GM21825 (cell line): ENCODE measurements around the gene ZNF763.
A peak's percentile ranks its signal among the peaks of the same experiment; 100 is the strongest.
"Not testable (repeated sequence)": the region's sequence is repeated elsewhere in the genome, so short reads cannot be mapped to it uniquely, and the experiment has no call there.

ENCODE experiments used
- ATAC-seq: cut with Tn5 transposase; IDR thresholded peaks from one replicate; pipeline ENCODE4 v1.9.1; 2021; ENCODE audit warnings: mild to moderate bottlenecking, moderate library complexity; ENCODE audit not compliant: unreplicated experiment

The ZNF763 gene

DNA sequence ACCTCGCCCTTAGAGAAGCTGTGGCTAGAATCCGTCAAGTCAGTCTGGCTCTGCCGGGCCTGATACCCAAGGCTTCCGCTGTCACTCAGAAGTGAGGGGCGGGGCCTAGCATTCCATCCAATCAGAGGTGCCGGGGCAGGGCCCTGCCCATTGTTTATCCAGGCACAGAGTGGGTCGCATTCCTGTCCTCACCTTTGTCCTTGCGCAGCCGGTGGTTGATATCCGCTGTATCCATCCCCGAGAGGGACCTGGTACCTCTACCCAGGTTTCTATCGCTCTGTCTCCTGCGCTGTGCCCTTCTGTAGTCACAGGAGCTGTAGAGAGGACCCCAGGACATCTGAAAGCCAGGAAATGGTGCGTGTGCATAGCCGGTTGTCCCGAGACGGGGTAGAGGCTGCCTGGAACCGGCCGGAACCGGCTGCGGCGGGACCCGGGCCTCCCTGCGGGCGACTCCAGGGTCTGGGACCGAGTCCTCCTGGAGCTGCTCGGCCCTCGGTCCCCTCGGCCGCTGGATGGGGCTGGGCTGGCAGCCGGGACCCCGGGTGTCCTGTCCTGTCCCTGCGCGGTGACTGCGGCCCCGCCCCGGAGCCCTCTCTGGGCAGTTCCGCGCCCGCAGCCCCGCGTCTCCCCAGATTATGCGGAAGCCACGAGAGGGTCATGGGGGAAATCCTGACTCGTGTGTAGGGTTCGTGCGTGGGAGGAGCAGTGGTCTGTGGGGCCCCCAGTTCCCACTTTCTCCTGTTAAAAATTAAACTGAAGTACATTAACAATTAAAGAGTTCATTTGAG lies at the start of gene ZNF763:
Gene ZNF763, plus strand, starts transcription at position 183 of the 788 bp plus-strand sequence. Its CDS starts 169 bp downstream, at position 352.
- ATAC-seq, result peak; percentile 72

DNA sequence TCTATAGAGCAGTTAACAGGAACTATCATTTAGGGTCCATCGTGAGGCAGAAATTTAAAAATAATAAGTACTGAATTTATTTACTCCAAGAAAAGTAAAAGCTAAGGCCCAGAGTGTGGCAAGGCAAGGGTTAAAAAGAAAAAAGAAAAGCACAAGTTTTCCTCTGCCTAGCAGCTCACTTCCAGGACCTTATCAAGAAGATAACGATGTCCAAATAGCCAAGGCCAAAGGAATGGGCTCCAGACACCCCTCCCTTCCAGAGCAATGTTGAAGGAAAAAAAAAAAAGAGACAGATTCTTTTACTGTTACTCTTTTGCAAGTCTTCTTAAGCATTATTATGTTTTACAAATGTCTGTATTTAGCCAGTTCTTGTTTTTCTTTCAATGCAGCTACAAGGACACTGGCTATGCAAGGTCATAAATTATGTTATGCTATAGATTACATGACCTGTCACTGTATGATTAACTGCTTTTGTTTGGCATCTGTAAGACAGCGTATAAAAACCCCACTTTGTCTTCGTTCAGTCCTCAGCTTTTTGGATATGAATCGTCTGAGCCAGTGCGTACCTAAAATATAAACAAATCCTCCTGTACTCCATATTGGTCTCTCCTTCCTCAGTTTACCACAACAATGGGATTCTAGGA lies 42.9 kb upstream of the ZNF763 start:
- no peak for ATAC-seq

DNA sequence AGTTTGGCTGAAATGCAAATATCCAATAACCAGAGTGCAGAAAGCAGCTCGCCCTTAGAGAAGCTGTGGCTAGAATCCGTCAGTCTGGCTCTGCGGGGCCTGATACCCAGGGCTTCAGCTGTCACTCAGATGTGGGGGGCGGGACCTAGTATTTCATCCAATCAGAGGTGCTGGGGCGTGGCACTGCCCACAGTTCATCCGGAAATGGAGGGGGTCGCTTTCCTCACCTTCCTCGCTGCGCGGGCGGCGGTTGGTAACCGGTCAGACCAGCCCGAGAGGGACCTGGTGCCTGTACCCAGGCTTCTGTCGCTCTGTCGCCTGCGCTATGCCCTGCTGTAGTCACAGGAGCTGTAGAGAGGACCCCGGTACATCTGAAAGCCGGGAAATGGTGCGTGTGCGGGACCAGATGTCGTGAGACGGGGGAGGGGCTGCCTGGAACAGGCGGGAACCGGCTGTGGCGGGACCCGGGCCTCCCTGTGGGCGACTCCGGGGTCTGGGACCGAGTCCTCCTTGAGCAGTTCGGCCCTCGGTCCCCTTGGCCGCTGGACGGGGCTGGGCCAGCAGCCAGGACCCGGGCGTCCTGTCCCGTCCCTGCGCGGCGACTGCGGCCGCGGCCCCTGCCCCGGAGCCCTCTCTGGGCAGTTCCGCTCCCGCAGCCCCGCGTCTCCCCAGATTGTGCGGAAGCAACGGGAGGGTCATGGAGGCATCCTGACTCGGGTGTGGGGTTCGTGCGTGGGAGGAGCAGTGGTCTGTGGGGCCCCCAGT lies 39.8 kb upstream of the ZNF763 start, which contains the start of gene ZNF700:
Gene ZNF700, plus strand, starts transcription at position 222 of the 765 bp plus-strand sequence. Its CDS starts 104 bp downstream, at position 326.
- peak; percentile 80 for ATAC-seq

DNA sequence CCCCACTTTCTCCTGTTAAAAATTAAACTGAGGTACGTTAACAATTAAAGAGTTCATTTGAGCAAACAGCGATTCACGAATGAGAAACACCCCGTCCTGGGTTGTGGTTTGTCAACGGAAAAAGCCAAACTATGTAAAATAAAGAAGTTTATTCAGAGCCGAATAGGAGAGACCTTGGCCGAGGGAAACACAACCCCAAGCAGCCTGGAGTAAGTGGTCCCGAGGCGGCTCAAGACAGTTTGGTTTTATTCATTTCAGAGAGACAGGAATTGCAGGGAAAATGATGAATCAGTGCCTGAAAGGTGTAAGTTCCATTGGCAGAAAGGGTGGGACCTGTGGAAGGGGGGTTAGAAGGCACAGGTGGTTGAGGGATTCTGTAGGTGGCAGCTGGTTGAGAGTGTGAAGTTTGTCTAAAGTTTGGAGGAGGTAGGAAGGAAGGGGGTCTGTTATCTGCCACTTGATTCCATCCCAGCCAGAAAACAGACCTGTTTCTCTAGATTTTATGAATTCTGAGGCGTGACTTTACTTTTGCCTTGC lies 39.1 kb upstream of the ZNF763 start:
- ATAC-seq, result not testable (repeated sequence)

DNA sequence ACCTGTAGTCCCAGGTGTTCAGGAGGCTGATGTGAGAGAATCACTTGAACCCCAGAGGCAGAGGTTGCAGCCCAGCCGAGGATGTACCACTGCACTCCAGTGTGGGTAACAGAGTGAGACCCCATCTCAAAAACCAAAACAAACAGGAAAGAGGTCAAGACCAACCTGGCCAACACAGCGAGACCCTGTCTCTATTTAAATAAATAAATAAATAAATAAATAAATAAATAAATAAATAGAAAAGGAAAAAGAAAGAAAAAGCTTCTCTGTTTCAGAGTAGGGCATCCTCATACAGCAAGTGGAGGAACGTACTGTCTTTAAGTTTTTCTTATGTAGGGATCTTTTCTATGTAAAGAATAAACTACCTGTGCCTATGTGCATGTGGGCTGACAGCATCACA lies 37.6 kb upstream of the ZNF763 start:
- no peak for ATAC-seq

DNA sequence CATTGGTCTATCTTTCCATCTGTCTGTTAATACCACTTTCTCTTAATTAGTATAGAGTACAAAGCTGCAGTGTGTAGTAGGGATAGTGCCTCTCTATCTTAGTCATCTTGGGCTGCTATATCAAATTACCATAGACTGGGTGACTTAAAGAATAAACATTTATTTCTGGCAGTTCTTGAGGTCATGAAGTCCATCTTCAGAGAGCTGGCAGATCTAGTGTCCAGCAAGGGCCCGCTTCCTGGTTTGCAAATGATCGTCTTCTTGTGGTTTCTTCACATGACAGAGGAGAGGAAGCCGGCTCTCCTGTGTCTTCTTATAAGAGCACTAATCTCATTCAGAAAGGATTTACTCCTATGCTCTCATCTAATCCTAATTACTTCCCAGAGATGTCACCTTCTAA lies 33.8 kb upstream of the ZNF763 start:
- no peak for ATAC-seq

DNA sequence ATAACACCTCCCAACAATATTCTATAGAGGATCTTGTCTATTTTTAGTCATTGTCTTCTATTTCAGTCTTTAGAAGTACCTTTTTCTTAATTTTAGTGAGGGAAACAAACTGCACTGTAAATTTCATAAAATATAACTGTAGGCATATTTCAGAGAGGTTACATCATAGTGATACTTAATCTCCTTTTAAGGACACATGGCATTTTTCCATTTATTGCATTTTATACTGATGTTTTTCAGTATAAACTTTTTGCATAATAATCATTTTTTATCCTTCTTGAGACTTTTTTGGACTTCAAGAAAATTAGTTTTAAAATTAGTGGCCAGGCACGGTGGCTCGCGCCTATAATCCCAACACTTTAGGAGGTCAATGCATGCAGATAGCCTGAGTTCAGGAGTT lies 33.3 kb upstream of the ZNF763 start:
- ATAC-seq, result no peak

DNA sequence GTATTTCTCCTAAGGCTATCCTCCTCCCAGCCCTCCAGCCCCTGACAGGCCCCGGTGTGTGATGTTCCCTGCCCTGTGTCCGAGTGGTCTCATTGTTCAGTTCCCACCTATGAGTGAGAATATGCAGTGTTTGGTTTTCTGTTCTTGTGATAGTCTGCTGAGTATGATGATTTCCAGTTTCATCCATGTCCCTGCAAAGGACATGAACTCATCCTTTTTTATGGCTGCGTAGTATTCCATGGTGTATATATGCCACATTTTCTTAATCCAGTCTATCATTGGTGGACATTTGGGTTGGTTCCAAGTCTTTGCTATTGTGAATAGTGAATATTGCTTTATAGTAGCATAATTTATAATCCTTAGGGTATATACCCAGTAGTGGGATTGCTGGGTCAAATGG lies 29.0 kb upstream of the ZNF763 start:
- ATAC-seq, result not testable (repeated sequence)

DNA sequence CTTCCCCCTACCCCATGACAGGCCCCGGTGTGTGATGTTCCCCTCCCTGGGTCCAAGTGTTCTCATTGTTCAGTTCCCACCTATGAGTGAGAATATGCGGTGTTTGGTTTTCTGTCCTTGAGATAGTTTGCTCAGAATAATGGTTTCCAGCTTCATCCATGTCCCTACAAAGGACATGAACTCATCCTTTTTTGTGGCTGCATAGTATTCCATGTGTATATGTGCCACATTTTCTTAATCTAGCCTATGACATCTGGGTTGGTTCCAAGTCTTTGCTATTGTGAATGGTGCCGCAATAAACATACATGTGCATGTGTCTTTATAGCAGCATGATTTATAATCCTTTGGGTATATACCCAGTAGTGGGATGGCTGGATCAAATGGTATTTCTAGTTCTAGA lies 26.5 kb upstream of the ZNF763 start:
- not testable (repeated sequence) for ATAC-seq

DNA sequence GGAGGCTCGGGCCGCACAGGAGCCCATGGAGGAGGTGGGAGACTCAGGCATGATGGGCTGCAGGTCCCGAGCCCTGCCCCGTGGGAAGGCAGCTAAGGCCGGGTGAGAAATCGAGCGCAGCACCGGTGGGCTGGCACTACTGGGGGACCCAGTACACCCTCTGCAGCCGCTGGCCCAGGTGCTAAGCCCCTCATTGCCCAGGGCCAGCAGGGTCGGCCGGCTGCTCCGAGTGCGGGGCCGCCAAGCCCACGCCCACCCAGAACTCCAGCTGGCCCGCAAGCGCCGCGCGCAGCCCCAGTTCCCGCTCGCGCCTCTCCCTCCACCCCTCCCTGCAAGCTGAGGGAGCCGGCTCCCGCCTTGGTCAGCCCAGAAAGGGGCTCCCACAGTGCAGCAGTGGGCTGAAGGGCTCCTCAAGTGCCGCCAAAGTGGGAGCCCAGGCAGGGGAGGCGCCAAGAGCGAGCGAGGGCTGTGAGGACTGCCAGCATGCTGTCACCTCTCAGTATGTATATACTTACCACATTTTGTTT lies 23.4 kb upstream of the ZNF763 start:
- ATAC-seq, result not testable (repeated sequence)

DNA sequence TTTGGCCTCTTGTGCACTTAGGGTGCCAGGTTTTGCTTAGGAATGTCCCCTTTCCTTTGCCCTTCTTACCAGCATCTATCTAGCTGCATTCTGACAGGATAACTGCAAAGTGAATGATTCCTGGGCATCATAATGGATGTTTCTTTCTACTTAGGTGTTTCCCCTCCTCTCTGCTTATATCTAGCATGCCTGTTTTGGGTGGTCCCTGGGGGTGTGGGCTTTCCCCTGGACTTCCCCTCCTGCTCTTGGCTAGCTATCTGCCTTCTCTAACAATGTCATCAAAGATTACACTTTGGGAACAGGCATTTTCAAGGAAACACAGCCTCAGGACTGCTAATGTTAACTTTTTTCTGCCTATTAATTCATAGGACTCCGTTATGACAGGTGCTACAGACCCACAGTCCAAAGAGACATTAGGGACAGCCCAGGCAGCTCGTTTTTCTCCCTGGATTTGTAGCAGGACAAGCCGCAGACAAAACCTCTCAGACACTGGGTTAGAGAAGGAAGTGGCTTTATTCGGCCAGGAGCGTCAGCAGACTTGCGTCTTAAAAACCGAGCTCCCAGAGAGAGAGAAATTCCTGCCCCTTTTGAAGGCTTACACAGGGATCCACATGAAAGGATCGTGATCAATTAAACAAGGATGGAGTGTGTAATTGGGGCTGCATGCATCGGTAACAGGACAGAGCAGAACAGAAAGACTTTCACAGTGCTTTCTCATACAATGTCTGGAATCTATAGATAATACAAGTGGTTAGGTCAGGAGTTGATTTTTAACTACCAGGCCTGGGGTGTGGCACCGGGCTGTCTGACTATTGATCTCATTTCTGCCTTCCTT lies 22.6 kb upstream of the ZNF763 start:
- no peak for ATAC-seq

DNA sequence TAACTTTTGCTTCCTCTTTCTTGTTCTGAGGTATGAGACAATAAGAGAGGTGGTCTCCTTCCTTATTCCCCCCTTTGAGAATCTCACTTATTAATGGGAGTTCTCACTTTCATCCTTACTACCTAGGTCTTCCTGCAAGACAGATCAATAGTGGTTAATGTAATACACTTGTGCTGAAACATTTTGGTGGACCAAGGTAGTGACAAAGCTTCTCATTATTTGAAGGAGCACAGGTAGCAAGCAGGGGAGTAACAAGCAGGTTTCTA lies 22.1 kb upstream of the ZNF763 start:
- ATAC-seq, result no peak

DNA sequence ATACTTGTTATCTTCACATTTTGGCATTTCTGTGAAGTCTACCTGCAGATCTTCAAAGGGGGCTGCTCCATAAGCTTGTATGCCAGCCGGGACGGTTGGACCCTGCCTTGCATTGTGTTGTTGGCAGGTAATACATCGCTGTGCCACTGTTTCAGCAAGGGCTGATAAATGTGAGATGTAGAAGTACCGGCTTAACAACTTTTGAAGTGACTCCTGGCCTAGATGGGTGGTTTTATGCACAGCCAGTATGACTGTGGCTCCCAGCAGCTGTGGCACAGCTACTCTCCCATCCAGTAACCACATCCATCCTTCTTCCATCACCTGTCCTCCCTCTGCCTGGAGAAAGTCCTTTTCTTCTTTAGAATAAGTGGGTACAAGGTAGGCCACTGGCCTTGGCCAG lies 20.2 kb upstream of the ZNF763 start:
- no peak for ATAC-seq

DNA sequence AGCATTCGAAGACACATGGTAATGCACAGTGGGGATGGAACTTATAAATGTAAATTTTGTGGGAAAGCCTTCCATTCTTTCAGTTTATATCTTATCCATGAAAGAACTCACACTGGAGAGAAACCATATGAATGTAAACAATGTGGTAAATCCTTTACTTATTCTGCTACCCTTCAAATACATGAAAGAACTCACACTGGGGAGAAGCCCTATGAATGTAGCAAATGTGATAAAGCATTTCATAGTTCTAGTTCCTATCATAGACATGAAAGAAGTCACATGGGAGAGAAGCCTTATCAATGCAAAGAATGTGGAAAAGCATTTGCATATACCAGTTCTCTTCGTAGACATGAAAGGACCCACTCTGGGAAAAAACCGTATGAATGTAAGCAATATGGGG lies 16.2 kb upstream of the ZNF763 start:
- no peak for ATAC-seq

DNA sequence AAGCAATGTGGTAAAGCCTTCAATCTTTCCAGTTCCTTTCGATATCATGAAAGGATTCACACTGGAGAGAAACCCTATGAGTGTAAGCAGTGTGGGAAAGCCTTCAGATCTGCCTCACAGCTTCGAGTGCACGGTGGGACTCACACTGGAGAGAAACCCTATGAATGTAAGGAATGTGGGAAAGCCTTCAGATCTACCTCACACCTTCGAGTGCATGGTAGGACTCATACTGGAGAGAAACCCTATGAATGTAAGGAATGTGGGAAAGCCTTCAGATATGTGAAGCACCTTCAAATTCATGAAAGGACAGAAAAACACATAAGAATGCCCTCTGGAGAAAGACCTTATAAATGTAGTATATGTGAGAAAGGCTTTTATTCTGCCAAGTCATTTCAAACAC lies 15.6 kb upstream of the ZNF763 start:
- ATAC-seq, result no peak

DNA sequence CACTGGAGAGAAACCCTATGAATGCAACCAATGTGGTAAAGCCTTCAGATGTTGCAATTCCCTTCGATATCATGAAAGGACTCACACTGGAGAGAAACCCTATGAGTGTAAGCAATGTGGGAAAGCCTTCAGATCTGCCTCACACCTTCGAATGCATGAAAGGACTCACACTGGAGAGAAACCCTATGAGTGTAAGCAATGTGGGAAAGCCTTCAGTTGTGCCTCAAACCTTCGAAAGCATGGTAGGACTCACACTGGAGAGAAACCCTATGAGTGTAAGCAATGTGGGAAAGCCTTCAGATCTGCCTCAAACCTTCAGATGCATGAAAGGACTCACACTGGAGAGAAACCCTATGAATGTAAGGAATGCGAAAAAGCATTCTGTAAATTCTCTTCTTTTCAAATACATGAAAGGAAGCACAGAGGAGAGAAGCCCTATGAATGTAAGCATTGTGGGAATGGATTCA lies 15.2 kb upstream of the ZNF763 start:
- ATAC-seq, result not testable (repeated sequence)

DNA sequence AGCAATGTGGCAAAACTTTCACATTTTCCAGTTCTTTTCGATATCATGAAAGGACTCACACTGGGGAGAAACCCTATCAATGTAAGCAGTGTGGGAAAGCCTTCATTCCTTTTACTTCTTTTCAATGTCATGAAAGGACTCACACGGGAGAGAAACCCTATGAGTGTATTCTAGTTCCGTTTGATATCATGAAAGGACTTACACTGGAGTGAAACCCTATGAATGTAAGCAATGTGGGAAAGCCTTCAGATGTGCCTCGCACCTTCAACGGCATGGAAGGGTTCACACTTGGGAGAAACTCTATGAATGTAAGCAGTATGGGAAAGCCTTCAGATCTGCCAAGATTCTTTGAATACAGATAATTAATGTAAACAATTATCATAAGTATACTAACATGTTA lies 14.5 kb upstream of the ZNF763 start:
- ATAC-seq, result no peak

DNA sequence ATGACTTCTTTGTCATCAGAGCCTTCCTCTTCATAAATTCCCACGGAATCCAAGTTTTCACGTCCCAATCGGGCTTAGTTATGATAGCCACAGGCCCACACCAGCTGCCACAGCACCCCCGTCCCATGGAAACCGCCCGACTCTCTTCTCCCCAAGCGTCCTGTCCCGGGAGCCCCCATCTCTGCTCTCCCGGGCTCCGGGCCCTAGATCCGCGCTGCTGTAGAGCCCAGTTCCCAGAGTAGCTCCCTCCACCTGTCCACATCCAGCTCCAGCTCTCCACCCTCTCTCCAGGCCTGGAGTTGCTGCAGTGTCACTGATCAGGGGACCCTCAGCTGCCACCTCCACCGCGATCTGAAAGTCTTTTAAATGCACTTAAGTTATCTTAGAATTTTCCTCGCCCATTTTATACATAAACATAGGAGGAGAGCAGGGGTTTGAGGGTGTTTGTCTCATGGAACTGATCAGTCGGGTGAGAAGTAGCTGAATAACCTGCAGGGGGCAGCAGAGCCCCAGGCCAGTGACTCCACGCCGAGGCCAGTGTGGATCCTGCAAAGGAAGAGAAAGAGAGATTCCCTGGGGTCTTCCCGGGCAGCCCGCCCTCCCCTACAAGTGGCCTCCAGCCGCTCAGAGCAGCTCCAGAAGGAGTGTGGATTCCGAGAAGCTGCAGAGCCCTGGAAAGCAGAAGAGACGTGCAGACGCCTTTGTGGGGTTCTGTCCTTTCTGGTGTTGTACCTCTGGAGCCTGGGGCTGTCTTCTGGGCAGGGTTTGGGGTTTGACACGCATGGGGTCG lies 1.1 kb upstream of the ZNF763 start:
- ATAC-seq, result no peak

DNA sequence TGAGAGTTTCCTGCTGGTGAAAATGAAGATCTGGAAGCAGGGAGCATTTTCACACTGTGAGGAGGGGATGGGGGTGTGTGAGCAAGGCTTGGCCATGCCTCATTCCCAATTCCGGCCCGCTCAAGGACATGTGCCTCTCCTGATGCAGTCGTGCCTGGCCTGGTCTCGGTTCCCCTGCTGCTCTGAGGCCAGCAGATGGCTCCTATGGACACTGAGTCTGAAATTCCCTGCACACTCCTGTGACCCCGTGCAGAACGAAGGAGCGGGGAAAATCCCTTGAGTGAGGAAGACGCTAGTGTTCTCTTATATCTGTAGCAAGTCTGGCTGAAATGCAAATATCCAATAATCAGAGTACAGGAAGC lies 363 bp upstream of the ZNF763 start:
- ATAC-seq, result no peak

DNA sequence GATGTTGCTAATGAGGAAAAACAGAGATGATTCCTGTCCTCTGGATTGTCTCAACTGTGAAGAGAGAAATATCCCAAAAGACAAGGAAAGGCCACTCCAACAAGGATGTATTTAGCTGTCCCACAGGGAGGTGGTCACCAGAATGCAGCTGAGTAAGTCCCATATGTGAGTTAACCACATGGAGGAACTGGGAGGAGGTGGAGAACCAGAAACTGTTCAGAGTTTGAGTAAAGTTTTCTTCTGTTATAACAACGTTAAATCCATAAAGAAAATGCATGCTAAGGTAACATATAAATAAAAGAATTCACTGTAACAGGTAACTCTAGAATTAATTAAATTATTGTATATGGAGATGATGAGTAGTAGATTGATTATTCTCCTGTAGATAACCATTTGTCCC lies 5.3 kb downstream of the ZNF763 start:
- no peak for ATAC-seq
